Ectodermal cell (in vitro differentiated cells): ENCODE results near the gene ELANE.

Experiments used
- H3K27ac ChIP-seq: 2 replicates; pipeline ENCODE4 v1.7.0; 2013; ENCODE audit warnings: mild to moderate bottlenecking, low read depth, low read length; ENCODE audit not compliant: insufficient read depth, poor library complexity, severe bottlenecking
- H3K27me3 ChIP-seq: 2 replicates; pipeline ENCODE4 v1.7.0; 2013; ENCODE audit warnings: mild to moderate bottlenecking, low read length; ENCODE audit not compliant: insufficient read depth, control insufficient read depth, poor library complexity, severe bottlenecking
- H3K36me3 ChIP-seq: one replicate; pipeline ENCODE4 v1.7.0; 2013; ENCODE audit warnings: low read length; ENCODE audit not compliant: control insufficient read depth, insufficient read depth
- H3K4me1 ChIP-seq: one replicate; pipeline ENCODE4 v1.7.0; 2013; ENCODE audit warnings: low read length; ENCODE audit not compliant: control insufficient read depth, insufficient read depth
- H3K4me3 ChIP-seq: 2 replicates; pipeline ENCODE4 v1.7.0; 2013; ENCODE audit warnings: low read depth, low read length, control low read depth; ENCODE audit not compliant: insufficient read depth
- H3K9me3 ChIP-seq: 2 replicates; pipeline ENCODE4 v1.7.0; 2013; ENCODE audit warnings: mild to moderate bottlenecking, low read length, moderate library complexity; ENCODE audit not compliant: control insufficient read depth
- WGBS, 2 experiments: methylation state at CpG; one replicate each; pipeline ENCODE4 v1.1.7; 2013; ENCODE audit warnings: missing lambda C conversion rate in 2 of 2; 5-methylcytosine and 5-hydroxymethylcytosine counted together

ELANE gene

GRCh38 chr19:881385-882071, 29.4 kb downstream of the ELANE start:
- WGBS, 2 experiments: 96% methylated on average over 34 of the region's 34 CpGs

GRCh38 chr19:882871-883497, 30.9 kb downstream of the ELANE start:
- 95 to 96% methylated on average over 22 to 30 of the region's 30 CpGs for WGBS, 2 experiments
- Histone ChIP-seq H3K27me3 (no peaks in the 10 kb centered on the region), H3K9me3 (no peaks in the 10 kb centered on the region), H3K27ac (no peak overlapping the region), H3K4me1 (no peaks in the 10 kb centered on the region), H3K36me3 (peaks cover 60% of the 10 kb centered on the region), H3K4me3 (no peak overlapping the region)

More at GRCh38 chr19:881385-882071, 29.4 kb downstream of the ELANE start:
- no peaks in the 10 kb centered on the region for H3K27me3 ChIP-seq
- H3K4me1 ChIP-seq: no peaks in the 10 kb centered on the region
- peaks cover 56% of the 10 kb centered on the region for H3K36me3 ChIP-seq
- H3K27ac ChIP-seq: no peak overlapping the region
- H3K9me3 ChIP-seq: no peaks in the 10 kb centered on the region
- H3K4me3 ChIP-seq: no peak overlapping the region

GRCh38 chr19:883661-884211, 31.6 kb downstream of the ELANE start:
- Histone ChIP-seq H3K4me3 (no peak overlapping the region), H3K4me1 (no peaks in the 10 kb centered on the region), H3K36me3 (peaks cover 64% of the 10 kb centered on the region), H3K27me3 (no peaks in the 10 kb centered on the region), H3K9me3 (no peaks in the 10 kb centered on the region), H3K27ac (no peak overlapping the region)
- WGBS, 2 experiments: 93 to 94% methylated on average over 22 of the region's 22 CpGs

GRCh38 chr19:884420-885211, 32.5 kb downstream of the ELANE start:
- no peak overlapping the region for H3K4me3 ChIP-seq
- 94 to 96% methylated on average over 51 of the region's 51 CpGs for WGBS, 2 experiments
- H3K27me3 ChIP-seq: no peaks in the 10 kb centered on the region
- H3K4me1 ChIP-seq: no peaks in the 10 kb centered on the region
- no peak overlapping the region for H3K27ac ChIP-seq
- no peaks in the 10 kb centered on the region for H3K9me3 ChIP-seq
- H3K36me3 ChIP-seq: peaks cover 62% of the 10 kb centered on the region

GRCh38 chr19:885536-886224, 33.6 kb downstream of the ELANE start:
- no peaks in the 10 kb centered on the region for H3K27me3 ChIP-seq
- H3K4me3 ChIP-seq: no peak overlapping the region
- no peaks in the 10 kb centered on the region for H3K4me1 ChIP-seq
- H3K27ac ChIP-seq: no peak overlapping the region
- H3K36me3 ChIP-seq: peaks cover 60% of the 10 kb centered on the region
- H3K9me3 ChIP-seq: no peaks in the 10 kb centered on the region
- 97% methylated on average over 64 of the region's 64 CpGs for WGBS, 2 experiments

GRCh38 chr19:887072-887471, 35.0 kb downstream of the ELANE start:
- no peaks in the 10 kb centered on the region for H3K9me3 ChIP-seq
- H3K36me3 ChIP-seq: peaks cover 47% of the 10 kb centered on the region
- no peak overlapping the region for H3K4me3 ChIP-seq
- no peaks in the 10 kb centered on the region for H3K4me1 ChIP-seq
- 93 to 95% methylated on average over 16 of the region's 16 CpGs for WGBS, 2 experiments
- no peaks in the 10 kb centered on the region for H3K27me3 ChIP-seq
- H3K27ac ChIP-seq: no peak overlapping the region

- H3K9me3 ChIP-seq: no peaks in the 10 kb centered on the region
- H3K36me3 ChIP-seq: peaks cover 45% of the 10 kb centered on the region
- no peak overlapping the region for H3K4me3 ChIP-seq
- H3K4me1 ChIP-seq: no peaks in the 10 kb centered on the region
- H3K27me3 ChIP-seq: no peaks in the 10 kb centered on the region
- no peak overlapping the region for H3K27ac ChIP-seq
- 95 to 96% methylated on average over 10 of the region's 10 CpGs for WGBS, 2 experiments
Observed at GRCh38 chr19:887599-887998, 35.5 kb downstream of the ELANE start.

GRCh38 chr19:888581-889385, 36.7 kb downstream of the ELANE start:
- Histone ChIP-seq H3K27ac (no peak overlapping the region), H3K4me1 (no peaks in the 10 kb centered on the region), H3K27me3 (no peaks in the 10 kb centered on the region), H3K4me3 (no peak overlapping the region), H3K36me3 (peaks cover 35% of the 10 kb centered on the region), H3K9me3 (no peaks in the 10 kb centered on the region)
- 96% methylated on average over 30 of the region's 30 CpGs for WGBS, 2 experiments

- H3K4me3 ChIP-seq: no peak overlapping the region
- no peaks in the 10 kb centered on the region for H3K9me3 ChIP-seq
- WGBS, 2 experiments: 96 to 97% methylated on average over 26 of the region's 26 CpGs
- no peak overlapping the region for H3K27ac ChIP-seq
- no peaks in the 10 kb centered on the region for H3K27me3 ChIP-seq
- H3K36me3 ChIP-seq: peaks cover 25% of the 10 kb centered on the region
- no peaks in the 10 kb centered on the region for H3K4me1 ChIP-seq
Observed at GRCh38 chr19:889662-890295, 37.7 kb downstream of the ELANE start.
